Gastrocnemius medialis (tissue), 4 donors: ENCODE measurements around the gene IL17C.

Experiments
- CTCF ChIP-seq, 5 experiments: fragments of 450-650 bp in 3 of 5; fragments of 200-600 bp in 2 of 5; sonication (generic) in 2 of 5; IDR thresholded peaks in 4 of 5; conservative IDR thresholded peaks in 1 of 5; 1 replicate in 4 of 5; 2 replicates in 1 of 5; pipeline ENCODE4 v1.5.1; 2016 to 2019; ENCODE audit warnings: antibody characterized with exemption in 5 of 5, mild to moderate bottlenecking in 3 of 5, moderate library complexity in 3 of 5
- POLR2A ChIP-seq, 2 donors: fragments of 450-650 bp; IDR thresholded peaks; one replicate each; pipeline ENCODE4 v1.6.1; 2017; ENCODE audit warnings: antibody characterized with exemption in 2 of 2, mild to moderate bottlenecking in 2 of 2, moderate library complexity in 2 of 2

GRCh38 chr16:88593910-88594309 is 44.5 kb upstream of the IL17C start:
- TF ChIP-seq CTCF (IDR thresholded peaks at IDR 0.05 in 4 of 5, conservative IDR thresholded peaks at IDR 0.05 in 1 of 5) (no peak), POLR2A (IDR thresholded peaks at IDR 0.05) (no peak)
